ENCODE measurements around the gene NFASC.

DNA sequence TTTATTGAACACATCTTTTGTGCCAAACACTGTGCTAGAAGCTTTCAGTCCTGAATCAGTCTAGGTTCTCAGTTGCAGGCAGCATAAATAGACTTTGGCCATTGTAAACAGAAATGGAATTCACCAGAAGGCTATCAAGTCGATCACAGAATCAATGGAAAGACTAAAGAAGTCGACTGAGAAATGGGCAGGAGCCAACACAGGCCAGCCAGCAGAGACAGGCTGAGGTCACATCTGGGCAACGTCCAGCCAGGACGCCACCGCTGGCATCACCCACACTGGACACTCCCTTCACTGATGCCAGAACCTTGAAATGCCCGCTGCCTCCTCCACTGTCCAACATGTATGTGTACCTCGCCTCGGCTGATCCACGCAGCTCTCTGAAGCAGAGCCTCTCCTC is 166.9 kb downstream of the NFASC start:
- TF ChIP-seq, protein P1, sequence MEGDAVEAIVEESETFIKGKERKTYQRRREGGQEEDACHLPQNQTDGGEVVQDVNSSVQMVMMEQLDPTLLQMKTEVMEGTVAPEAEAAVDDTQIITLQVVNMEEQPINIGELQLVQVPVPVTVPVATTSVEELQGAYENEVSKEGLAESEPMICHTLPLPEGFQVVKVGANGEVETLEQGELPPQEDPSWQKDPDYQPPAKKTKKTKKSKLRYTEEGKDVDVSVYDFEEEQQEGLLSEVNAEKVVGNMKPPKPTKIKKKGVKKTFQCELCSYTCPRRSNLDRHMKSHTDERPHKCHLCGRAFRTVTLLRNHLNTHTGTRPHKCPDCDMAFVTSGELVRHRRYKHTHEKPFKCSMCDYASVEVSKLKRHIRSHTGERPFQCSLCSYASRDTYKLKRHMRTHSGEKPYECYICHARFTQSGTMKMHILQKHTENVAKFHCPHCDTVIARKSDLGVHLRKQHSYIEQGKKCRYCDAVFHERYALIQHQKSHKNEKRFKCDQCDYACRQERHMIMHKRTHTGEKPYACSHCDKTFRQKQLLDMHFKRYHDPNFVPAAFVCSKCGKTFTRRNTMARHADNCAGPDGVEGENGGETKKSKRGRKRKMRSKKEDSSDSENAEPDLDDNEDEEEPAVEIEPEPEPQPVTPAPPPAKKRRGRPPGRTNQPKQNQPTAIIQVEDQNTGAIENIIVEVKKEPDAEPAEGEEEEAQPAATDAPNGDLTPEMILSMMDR (IDR thresholded peaks at IDR 0.05; ENCODE audit: low read depth, low read length) = no peak
- no peak for TF ChIP-seq EZH2phosphoT487 (IDR thresholded peaks at IDR 0.05; ENCODE audit: low read depth)
